ENCODE results near the gene SFXN5. TPM values are rescaled to one million over a fixed set of nuclear protein-coding genes. Genes with fewer than 3 reads are reported as not detected.

SFXN5 gene
- total RNA-seq, 1 donor from 2014 or later = 14.9 TPM

DNA sequence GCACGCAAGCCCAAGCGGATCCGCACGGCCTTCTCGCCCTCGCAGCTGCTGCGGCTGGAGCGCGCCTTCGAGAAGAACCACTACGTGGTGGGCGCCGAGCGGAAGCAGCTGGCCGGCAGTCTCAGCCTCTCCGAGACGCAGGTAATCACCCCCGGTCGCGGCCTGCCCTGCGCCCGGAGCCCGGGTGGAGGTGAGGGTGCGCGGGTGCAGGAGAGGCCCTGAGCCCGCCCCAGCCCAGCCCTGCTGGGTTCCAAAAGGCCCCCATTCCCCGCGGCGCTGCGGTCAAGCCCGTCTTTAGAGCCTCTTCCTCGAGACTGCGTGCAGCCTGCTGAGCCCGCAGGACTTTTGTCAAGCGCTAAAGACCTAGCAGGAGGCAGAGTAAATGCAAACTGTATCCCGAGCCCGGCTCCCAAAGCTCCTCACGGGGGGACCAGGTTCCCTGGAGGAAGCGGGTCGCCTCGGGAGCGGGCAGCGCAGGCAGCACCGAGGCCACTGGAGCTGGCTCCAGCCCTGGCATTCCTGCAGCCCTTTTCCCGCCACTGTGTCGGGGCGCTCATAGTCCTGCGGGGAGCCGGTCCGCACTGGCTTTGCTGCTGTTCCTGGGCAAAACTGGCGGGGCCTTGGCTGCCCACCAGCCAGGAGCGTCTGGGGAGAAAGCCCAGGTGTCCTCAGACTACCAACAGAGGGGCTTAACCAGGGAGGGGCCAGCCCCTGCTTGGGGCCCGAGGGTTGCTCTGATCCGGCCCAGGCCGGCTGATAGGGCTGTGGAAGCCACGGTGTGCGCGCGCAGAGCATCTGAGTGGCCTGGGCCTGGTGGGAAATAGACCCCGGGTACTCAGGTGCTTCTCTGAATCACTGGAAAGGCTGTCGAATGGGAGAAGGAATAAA is 146.9 kb downstream of the SFXN5 start:
- Mint-ChIP-seq H3K36me3 (ENCODE audit: low read depth, unreplicated experiment) (no peaks in the 10 kb centered on the region), H3K9me3 (ENCODE audit: unreplicated experiment) (peaks cover 3% of the 10 kb centered on the region), H3K4me1 (ENCODE audit: low read depth, unreplicated experiment) (no peaks in the 10 kb centered on the region), H3K4me3 (ENCODE audit: unreplicated experiment) (no peak overlapping the region), H3K27me3 (ENCODE audit: low read depth, unreplicated experiment) (peaks cover 41% of the 10 kb centered on the region), H3K27ac (ENCODE audit: unreplicated experiment) (no peak overlapping the region)
- DNase-seq (ENCODE audit: low read depth) (no peak), FAIRE-seq (no peak)
- peaks cover 16% of the 10 kb centered on the region for H3K9me3 ChIP-seq (ENCODE audit: insufficient read depth, low read depth, low read length)
- H3K36me3 ChIP-seq (ENCODE audit: insufficient read depth, low read length) = no peaks in the 10 kb centered on the region
- TF ChIP-seq, protein P1, sequence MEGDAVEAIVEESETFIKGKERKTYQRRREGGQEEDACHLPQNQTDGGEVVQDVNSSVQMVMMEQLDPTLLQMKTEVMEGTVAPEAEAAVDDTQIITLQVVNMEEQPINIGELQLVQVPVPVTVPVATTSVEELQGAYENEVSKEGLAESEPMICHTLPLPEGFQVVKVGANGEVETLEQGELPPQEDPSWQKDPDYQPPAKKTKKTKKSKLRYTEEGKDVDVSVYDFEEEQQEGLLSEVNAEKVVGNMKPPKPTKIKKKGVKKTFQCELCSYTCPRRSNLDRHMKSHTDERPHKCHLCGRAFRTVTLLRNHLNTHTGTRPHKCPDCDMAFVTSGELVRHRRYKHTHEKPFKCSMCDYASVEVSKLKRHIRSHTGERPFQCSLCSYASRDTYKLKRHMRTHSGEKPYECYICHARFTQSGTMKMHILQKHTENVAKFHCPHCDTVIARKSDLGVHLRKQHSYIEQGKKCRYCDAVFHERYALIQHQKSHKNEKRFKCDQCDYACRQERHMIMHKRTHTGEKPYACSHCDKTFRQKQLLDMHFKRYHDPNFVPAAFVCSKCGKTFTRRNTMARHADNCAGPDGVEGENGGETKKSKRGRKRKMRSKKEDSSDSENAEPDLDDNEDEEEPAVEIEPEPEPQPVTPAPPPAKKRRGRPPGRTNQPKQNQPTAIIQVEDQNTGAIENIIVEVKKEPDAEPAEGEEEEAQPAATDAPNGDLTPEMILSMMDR (IDR thresholded peaks at IDR 0.05; ENCODE audit: insufficient read depth, low read depth, low read length) = no peak
- TF ChIP-seq EZH2 (IDR thresholded peaks at IDR 0.05; ENCODE audit: insufficient read depth, low read length) = peak; percentile 92
- peak overlapping the region; percentile 21 for H3K4me2 ChIP-seq (ENCODE audit: low read length)
- H3K9ac ChIP-seq (ENCODE audit: low read length) = no peak overlapping the region
- no peaks in the 10 kb centered on the region for H3K79me2 ChIP-seq (ENCODE audit: insufficient read depth, low read length)
- no peak overlapping the region for H3K27ac ChIP-seq (ENCODE audit: low read depth, low read length)
- H3K27me3 ChIP-seq (ENCODE audit: insufficient read depth, low read length) = peaks cover 99% of the 10 kb centered on the region
- no peak overlapping the region for H3K4me3 ChIP-seq (ENCODE audit: insufficient read depth, low read depth, low read length)
- peaks cover 8% of the 10 kb centered on the region for H4K20me1 ChIP-seq (ENCODE audit: insufficient read depth, low read length)
- peaks cover 4% of the 10 kb centered on the region for H3K4me1 ChIP-seq (ENCODE audit: insufficient read depth, low read length)
- no peak overlapping the region for H2AFZ ChIP-seq (ENCODE audit: low read depth, low read length)

DNA sequence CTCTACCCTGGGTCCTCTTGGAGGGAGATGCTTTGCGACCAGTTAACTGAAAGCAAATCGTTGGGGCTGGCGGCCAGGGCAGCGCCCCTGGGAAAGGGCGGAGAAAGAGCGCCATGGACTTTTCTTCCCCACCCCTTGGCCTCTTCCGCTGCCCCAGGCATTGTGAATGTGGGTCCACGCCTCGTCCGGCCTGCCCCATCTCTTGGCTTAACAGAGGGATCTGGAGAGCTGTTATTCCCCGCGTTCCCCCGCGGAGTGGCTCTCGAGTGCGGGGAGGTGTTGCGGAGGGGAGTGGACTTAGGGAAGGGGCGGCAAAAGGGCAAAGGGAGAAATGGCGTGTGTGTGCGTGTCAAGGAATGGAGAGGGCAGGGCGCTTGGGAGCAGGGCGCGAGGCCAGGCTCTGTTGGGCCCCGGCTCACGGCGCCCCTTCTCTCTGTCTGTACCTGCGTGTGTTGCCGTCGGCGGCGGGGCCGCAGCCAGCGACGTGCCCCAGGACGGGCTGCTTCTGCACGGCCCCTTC is 147.6 kb downstream of the SFXN5 start:
- no peaks in the 10 kb centered on the region for H3K79me2 ChIP-seq (ENCODE audit: insufficient read depth, low read length)
- H4K20me1 ChIP-seq (ENCODE audit: insufficient read depth, low read length) = peaks cover 15% of the 10 kb centered on the region
- peaks cover 3% of the 10 kb centered on the region for H3K9me3 Mint-ChIP-seq (ENCODE audit: unreplicated experiment)
- H2AFZ ChIP-seq (ENCODE audit: low read depth, low read length) = no peak overlapping the region
- no peak overlapping the region for H3K9ac ChIP-seq (ENCODE audit: low read length)
- FAIRE-seq (no peak), DNase-seq (ENCODE audit: low read depth) (no peak)
- H3K9me3 ChIP-seq (ENCODE audit: insufficient read depth, low read depth, low read length) = peaks cover 16% of the 10 kb centered on the region
- no peaks in the 10 kb centered on the region for H3K4me1 Mint-ChIP-seq (ENCODE audit: low read depth, unreplicated experiment)
- H3K36me3 ChIP-seq (ENCODE audit: insufficient read depth, low read length) = no peaks in the 10 kb centered on the region
- peaks cover 99% of the 10 kb centered on the region for H3K27me3 ChIP-seq (ENCODE audit: insufficient read depth, low read length)
- H3K27ac Mint-ChIP-seq (ENCODE audit: unreplicated experiment) = peak overlapping the region; percentile 4
- H3K27me3 Mint-ChIP-seq (ENCODE audit: low read depth, unreplicated experiment) = peaks cover 47% of the 10 kb centered on the region
- no peak overlapping the region for H3K27ac ChIP-seq (ENCODE audit: low read depth, low read length)
- H3K4me1 ChIP-seq (ENCODE audit: insufficient read depth, low read length) = peaks cover 4% of the 10 kb centered on the region
- TF ChIP-seq, protein P1 (IDR thresholded peaks at IDR 0.05; ENCODE audit: insufficient read depth, low read depth, low read length) = no peak
- peak overlapping the region; percentile 21 for H3K4me2 ChIP-seq (ENCODE audit: low read length)
- H3K4me3 ChIP-seq (ENCODE audit: insufficient read depth, low read depth, low read length) = no peak overlapping the region
- no peak overlapping the region for H3K4me3 Mint-ChIP-seq (ENCODE audit: unreplicated experiment)
- H3K36me3 Mint-ChIP-seq (ENCODE audit: low read depth, unreplicated experiment) = no peaks in the 10 kb centered on the region

DNA sequence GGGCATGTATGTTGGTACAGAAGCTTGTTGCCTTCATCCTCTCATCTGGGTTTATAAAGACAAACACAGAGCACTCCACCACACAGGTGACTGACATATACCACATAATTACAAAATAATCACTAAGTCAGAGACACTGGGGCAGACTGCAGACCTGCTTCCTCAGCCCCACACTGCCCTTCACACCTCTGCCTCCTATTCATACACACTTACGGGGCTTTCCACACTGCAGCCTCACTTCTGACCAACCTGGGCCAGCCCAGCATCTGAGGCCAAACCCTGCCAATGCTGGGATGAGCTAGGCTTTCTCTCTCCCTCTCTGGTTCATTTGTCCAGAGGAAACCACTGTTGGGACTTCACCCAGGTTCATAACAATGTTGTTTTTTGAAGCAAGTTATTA is 149.7 kb downstream of the SFXN5 start:
- TF ChIP-seq, protein P1 (IDR thresholded peaks at IDR 0.05; ENCODE audit: insufficient read depth, low read depth, low read length) = no peak
- no peak for TF ChIP-seq EZH2 (IDR thresholded peaks at IDR 0.05; ENCODE audit: insufficient read depth, low read length)
- DNase-seq (ENCODE audit: low read depth) (no peak), FAIRE-seq (no peak)
- no peaks in the 10 kb centered on the region for H3K79me2 ChIP-seq (ENCODE audit: insufficient read depth, low read length)
- H3K4me1 ChIP-seq (ENCODE audit: insufficient read depth, low read length) = peaks cover 7% of the 10 kb centered on the region
- Mint-ChIP-seq H3K9me3 (ENCODE audit: unreplicated experiment) (peaks cover 3% of the 10 kb centered on the region), H3K27ac (ENCODE audit: unreplicated experiment) (no peak overlapping the region), H3K4me1 (ENCODE audit: low read depth, unreplicated experiment) (no peaks in the 10 kb centered on the region), H3K27me3 (ENCODE audit: low read depth, unreplicated experiment) (peaks cover 55% of the 10 kb centered on the region), H3K4me3 (ENCODE audit: unreplicated experiment) (no peak overlapping the region), H3K36me3 (ENCODE audit: low read depth, unreplicated experiment) (no peaks in the 10 kb centered on the region)
- no peak overlapping the region for H3K9ac ChIP-seq (ENCODE audit: low read length)
- H3K36me3 ChIP-seq (ENCODE audit: insufficient read depth, low read length) = no peaks in the 10 kb centered on the region
- H3K27me3 ChIP-seq (ENCODE audit: insufficient read depth, low read length) = peaks cover 96% of the 10 kb centered on the region
- no peak overlapping the region for H2AFZ ChIP-seq (ENCODE audit: low read depth, low read length)
- H3K4me2 ChIP-seq (ENCODE audit: low read length) = no peak overlapping the region
- peaks cover 21% of the 10 kb centered on the region for H4K20me1 ChIP-seq (ENCODE audit: insufficient read depth, low read length)
- no peak overlapping the region for H3K27ac ChIP-seq (ENCODE audit: low read depth, low read length)
- H3K9me3 ChIP-seq (ENCODE audit: insufficient read depth, low read depth, low read length) = peaks cover 16% of the 10 kb centered on the region
- no peak overlapping the region for H3K4me3 ChIP-seq (ENCODE audit: insufficient read depth, low read depth, low read length)
